Psoas muscle (tissue), 8 donors: ENCODE data around the gene ACSF2. TPM values are rescaled to one million over a fixed set of nuclear protein-coding genes. Genes with fewer than 3 reads are reported as not detected.
A peak's percentile ranks its signal among the peaks of the same experiment; 100 is the strongest.

Experiments used
- ATAC-seq, 4 donors: fragments of 200-7000 bp; cut with Tn5 transposase; one replicate each; pipeline ENCODE4 v1.9.1; 2020; ENCODE audit warnings: moderate library complexity in 3 of 4, mild to moderate bottlenecking in 2 of 4
- DNase-seq, 2 donors: peaks; one replicate each; pipeline ENCODE4 v3.0.0-alpha.2; 2020
- H3K27ac ChIP-seq: fragments of 200-600 bp; one replicate; pipeline ENCODE4 v1.8.0; 2022
- H3K27me3 ChIP-seq, 3 donors: fragments of 200-600 bp in 1 of 3; one replicate each; pipeline versions ENCODE4 v1.6.1 to v1.8.0; 2013 to 2022; ENCODE audit warnings: low read length in 2 of 3, mild to moderate bottlenecking in 2 of 3, moderate library complexity in 1 of 3; ENCODE audit not compliant: insufficient read depth in 3 of 3
- H3K36me3 ChIP-seq, 2 donors: fragments of 200-600 bp in 1 of 2; one replicate each; pipeline versions ENCODE4 v1.6.1 to v1.8.0; 2013 to 2022; ENCODE audit warnings: low read depth in 1 of 2, mild to moderate bottlenecking in 1 of 2, moderate library complexity in 1 of 2; ENCODE audit not compliant: insufficient read depth in 1 of 2
- H3K4me1 ChIP-seq: fragments of 200-600 bp; one replicate; pipeline ENCODE4 v1.8.0; 2022
- H3K4me3 ChIP-seq: fragments of 200-600 bp; one replicate; pipeline ENCODE4 v1.8.0; 2022; ENCODE audit warnings: mild to moderate bottlenecking
- H3K9me3 ChIP-seq: fragments of 200-600 bp; one replicate; pipeline ENCODE4 v1.8.0; 2022
- WGBS, 3 donors: extraction: QIAGEN DNeasy Blood & Tissue Kit; methylation state at CpG; one replicate each; pipeline versions ENCODE4 v1.1.6 to v1.1.7; 2013; 5-methylcytosine and 5-hydroxymethylcytosine counted together
- intact Hi-C, 2 donors: fragments of 100-400 bp; cut with DNase I; formaldehyde crosslinking; loops; one replicate each; pipeline versions ENCODE4 v1.11.0 to v1.14.2; 2022
- polyA plus RNA-seq, 3 donors: library from polyadenylated mRNA; stranded (reverse); fragments of 200-250 nt; gene quantifications; one replicate each; pipeline ENCODE4 v1.2.3, GENCODE V29; 2013
- total RNA-seq, 4 donors: library from RNA; stranded (reverse); fragmentation: NEBNext Ultra II Directional in 2 of 4; extraction: Animal tissue kit (Norgen Biotek cat#: 25700) in 2 of 4; gene quantifications; one replicate each; pipeline versions ENCODE4 v1.2.1 to v1.2.4, GENCODE V29; 2021 to 2023
- TF ChIP-seq, protein P1 (sequence below): fragments of 200-600 bp; IDR thresholded peaks from one replicate; pipeline ENCODE4 v1.8.0; 2022; ENCODE audit warnings: antibody characterized with exemption
- donor health status: healthy with polysubstance abuse.
- donor health status: DM: no; HTN: no; CAD: no; lungs with moderate emphysema.
- donor health status: Bipolar disorder and iron deficiency.
- donor health status: healthy.
- donor health status: DM: yes; HTN: yes; CAD: no.
- donor health status: DM: no; HTN: no; CAD: no.
- donor health status: DM: no; HTN: no; CAD: no.
- donor health status: DM: yes; HTN: yes; CAD: no.

The ACSF2 gene
- total and polyA plus RNA-seq, 7 donors = 14.4 to 72.3 (median 35.5) TPM

DNA sequence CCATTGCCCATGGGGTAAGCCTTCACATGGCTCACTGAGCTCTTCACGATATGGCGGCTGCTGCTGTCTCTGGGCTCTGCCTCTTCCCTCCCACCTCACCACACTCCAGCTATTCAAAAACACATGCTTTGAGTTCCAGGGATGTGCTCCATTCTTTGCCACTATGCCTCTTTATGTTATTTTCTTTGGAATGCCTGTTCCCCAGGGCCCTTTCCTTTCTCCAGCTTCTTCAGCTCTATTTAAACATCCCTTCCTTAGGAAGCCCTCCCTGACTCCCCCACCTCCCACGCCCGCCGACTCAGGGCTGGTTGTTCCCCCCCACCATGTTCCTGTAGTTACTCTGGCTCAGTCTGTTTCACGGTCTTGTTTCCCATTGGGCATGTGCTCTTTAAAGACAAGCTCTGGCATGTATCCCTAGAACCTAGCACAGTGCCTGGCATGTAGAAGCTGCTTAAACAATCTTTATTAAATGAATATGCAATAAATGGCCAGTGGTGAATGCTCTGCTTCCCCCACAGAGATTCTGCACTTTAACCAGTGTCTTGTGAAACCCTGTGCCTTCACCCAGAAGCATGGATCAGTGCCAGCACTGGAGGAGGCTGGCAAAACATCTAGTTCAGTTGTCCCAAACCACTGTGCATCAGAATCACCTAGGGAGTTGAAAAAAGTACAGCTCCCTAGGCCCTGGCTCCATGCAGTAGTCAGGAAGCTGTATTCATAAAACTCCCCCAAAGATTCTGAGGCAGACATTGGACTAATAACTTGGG lies 89.1 kb downstream of the ACSF2 start:
- Histone ChIP-seq H3K4me1 (no peaks in the 10 kb centered on the region), H3K27ac (no peak overlapping the region), H3K27me3 (no peaks in the 10 kb centered on the region), H3K36me3 (no peaks in the 10 kb centered on the region), H3K9me3 (no peaks in the 10 kb centered on the region), H3K4me3 (no peak overlapping the region)
- TF ChIP-seq, protein P1, sequence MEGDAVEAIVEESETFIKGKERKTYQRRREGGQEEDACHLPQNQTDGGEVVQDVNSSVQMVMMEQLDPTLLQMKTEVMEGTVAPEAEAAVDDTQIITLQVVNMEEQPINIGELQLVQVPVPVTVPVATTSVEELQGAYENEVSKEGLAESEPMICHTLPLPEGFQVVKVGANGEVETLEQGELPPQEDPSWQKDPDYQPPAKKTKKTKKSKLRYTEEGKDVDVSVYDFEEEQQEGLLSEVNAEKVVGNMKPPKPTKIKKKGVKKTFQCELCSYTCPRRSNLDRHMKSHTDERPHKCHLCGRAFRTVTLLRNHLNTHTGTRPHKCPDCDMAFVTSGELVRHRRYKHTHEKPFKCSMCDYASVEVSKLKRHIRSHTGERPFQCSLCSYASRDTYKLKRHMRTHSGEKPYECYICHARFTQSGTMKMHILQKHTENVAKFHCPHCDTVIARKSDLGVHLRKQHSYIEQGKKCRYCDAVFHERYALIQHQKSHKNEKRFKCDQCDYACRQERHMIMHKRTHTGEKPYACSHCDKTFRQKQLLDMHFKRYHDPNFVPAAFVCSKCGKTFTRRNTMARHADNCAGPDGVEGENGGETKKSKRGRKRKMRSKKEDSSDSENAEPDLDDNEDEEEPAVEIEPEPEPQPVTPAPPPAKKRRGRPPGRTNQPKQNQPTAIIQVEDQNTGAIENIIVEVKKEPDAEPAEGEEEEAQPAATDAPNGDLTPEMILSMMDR = no peak
- ATAC-seq = peak in 2 of 4 donors; percentile 35 to 41
- intact Hi-C loops = no loop called here
- 65 to 76% (median 68%) methylated on average over 6 of the region's 6 CpGs for WGBS, 3 donors
- DNase-seq = no peak

DNA sequence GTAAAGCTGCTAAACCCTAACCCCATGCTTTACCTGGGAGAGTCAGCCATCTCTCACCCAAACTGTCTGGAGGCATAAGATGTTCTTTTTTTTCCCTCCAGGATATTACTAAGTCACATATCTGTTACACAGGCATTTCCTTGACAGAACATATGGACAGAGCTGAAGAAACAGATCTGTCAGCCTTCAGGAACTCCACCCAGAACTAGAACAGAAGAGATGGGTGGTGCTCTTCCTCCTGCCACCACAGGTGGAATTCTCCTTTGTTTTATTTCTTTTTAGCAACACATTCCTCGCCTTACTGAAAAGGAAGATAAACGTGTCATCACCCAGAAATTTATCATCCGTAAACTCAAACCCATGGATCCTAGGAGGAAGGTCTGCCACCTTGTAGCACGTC lies 91.0 kb downstream of the ACSF2 start:
- H3K4me1 ChIP-seq = no peaks in the 10 kb centered on the region
- no peaks in the 10 kb centered on the region for H3K9me3 ChIP-seq
- H3K27me3 ChIP-seq = no peaks in the 10 kb centered on the region
- ATAC-seq (no peak), DNase-seq (no peak)
- WGBS, 3 donors = 74 to 85% (median 81%) methylated on average over 4 of the region's 4 CpGs
- no peak overlapping the region for H3K4me3 ChIP-seq
- TF ChIP-seq, protein P1 = no peak
- H3K27ac ChIP-seq = no peak overlapping the region
- intact Hi-C loops = no loop called here
- no peaks in the 10 kb centered on the region for H3K36me3 ChIP-seq

DNA sequence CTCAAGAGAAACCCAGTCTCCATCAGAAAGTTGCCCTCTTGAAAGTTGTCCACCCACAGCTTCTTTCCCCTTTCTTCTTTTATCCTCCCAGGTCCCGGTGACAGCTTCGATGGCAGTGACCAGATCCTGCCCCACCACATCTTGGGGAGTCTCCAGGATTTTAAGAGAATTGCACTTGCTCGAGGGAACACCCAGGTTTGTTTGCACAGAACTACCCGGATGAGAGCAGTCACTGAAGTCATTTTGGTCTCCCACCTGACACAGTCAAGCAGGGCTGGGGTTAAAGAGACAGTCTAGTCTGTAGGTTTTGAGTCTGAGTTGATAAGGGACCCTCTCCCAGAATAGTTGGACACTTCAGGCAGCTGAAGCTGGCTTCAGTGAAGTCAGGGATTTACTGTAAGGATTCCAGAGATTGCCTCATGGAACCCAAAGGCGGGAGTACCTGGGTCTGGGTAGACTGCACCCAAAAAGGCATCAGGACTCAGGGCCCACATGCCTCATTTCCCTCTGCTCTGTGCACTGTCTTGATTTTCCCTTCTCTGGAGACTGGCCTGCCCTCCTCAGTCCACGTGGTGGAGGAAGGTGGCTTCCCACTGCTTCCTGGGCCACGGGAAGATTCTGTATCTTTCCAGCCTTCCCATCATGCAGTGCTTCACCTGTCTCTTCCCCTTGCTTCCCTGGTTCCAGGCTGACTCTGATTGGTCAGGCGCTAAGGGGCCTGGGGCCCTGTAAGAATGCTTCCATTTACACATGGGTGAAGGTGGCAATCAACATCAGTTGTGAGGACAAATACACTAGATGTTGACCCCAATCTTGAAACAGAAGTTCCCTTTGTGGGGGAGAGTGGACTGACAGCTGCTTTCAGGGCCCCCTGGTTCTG lies 91.7 kb downstream of the ACSF2 start:
- intact Hi-C loops = no loop called here
- no peak overlapping the region for H3K4me3 ChIP-seq
- DNase-seq = no peak
- no peaks in the 10 kb centered on the region for H3K27me3 ChIP-seq
- no peaks in the 10 kb centered on the region for H3K9me3 ChIP-seq
- WGBS, 3 donors = 70 to 78% (median 73%) methylated on average over 8 of the region's 8 CpGs
- H3K36me3 ChIP-seq = no peaks in the 10 kb centered on the region
- TF ChIP-seq, protein P1 = no peak
- H3K27ac ChIP-seq = no peak overlapping the region
- no peak for ATAC-seq
- H3K4me1 ChIP-seq = no peaks in the 10 kb centered on the region

DNA sequence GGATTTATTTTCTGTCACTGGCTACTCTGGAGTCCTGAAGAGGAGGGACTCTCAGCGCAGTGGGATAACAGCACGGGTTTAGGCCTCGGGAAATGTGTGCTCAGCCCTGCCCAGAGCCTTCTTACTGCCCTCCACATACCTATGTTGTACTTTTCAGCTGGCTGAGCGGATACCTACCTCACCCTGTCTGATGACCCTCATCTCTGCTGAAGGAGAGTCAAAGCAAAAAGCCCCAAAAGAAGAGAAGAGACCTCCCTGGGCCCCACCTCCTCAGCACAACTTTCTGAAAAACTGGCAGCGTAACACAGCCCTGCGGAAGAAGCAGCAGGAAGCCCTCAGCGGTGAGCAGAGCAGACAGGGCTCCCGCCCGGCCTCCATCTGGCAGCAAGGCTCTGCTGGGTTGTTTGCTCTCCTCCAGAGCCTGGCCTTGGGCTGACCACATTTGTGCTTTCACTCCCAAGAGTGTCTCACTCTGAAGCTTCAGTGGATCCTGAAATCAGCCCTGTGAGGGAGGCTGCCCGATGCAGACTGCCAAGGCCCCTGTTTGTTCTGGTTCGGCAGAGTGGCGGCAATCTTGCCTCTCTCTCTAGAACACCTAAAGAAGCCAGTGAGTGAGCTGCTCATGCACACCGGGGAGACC lies 92.5 kb downstream of the ACSF2 start:
- Histone ChIP-seq H3K9me3 (no peaks in the 10 kb centered on the region), H3K4me1 (no peaks in the 10 kb centered on the region), H3K36me3 (no peaks in the 10 kb centered on the region), H3K27ac (no peak overlapping the region), H3K4me3 (no peak overlapping the region), H3K27me3 (no peaks in the 10 kb centered on the region)
- intact Hi-C loops = no loop called here
- DNase-seq (no peak), ATAC-seq (no peak)
- TF ChIP-seq, protein P1 = no peak
- WGBS, 3 donors = 78 to 82% (median 79%) methylated on average over 13 of the region's 13 CpGs
